Mesothelial cell of epicardium (in vitro differentiated cells): Measurements from ENCODE around the gene UBB. TPM values are rescaled to one million over a fixed set of nuclear protein-coding genes. Genes with fewer than 3 reads are reported as not detected.
A peak's percentile ranks its signal among the peaks of the same experiment; 100 is the strongest.

Source experiments
- DNase-seq, 2 experiments: peaks; one replicate each; pipeline ENCODE4 v3.0.0; 2021; ENCODE audit warnings: low spot score in 2 of 2; ENCODE audit not compliant: unreplicated experiment in 2 of 2
- H3K27ac Mint-ChIP-seq: 2 replicates; pipeline ENCODE4 v1.8.0; 2021; ENCODE audit warnings: mixed read lengths
- H3K27me3 Mint-ChIP-seq: 2 replicates; pipeline ENCODE4 v1.8.0; 2021; ENCODE audit warnings: low read depth, mixed read lengths
- H3K36me3 Mint-ChIP-seq: 2 replicates; pipeline ENCODE4 v1.8.0; 2021; ENCODE audit warnings: mixed read lengths
- H3K4me1 Mint-ChIP-seq: 2 replicates; pipeline ENCODE4 v1.8.0; 2021; ENCODE audit warnings: mixed read lengths
- H3K4me3 Mint-ChIP-seq: 2 replicates; pipeline ENCODE4 v1.8.0; 2021; ENCODE audit warnings: mild to moderate bottlenecking, moderate library complexity, mixed read lengths
- H3K9me3 Mint-ChIP-seq: 2 replicates; pipeline ENCODE4 v1.8.0; 2021; ENCODE audit warnings: mixed read lengths
- CTCF ChIP-seq: fragments of 200-600 bp; sonication (generic); IDR thresholded peaks from one replicate; pipeline ENCODE4 v1.5.0; 2021; ENCODE audit warnings: antibody characterized with exemption; ENCODE audit not compliant: unreplicated experiment
- total RNA-seq: library from RNA; stranded (reverse); gene quantifications from 3 replicates; pipeline ENCODE4 v1.2.1, GENCODE V29; 2021

The UBB gene
- total RNA-seq, result 1,270 to 1,309 TPM (median 1,304 TPM) in 3 replicates

- DNase-seq, result peak; percentile 93 to 96
- no peaks in the 10 kb centered on the region for H3K9me3 Mint-ChIP-seq
- peaks cover 36% of the 10 kb centered on the region for H3K4me1 Mint-ChIP-seq
- no peak for TF ChIP-seq CTCF
- no peaks in the 10 kb centered on the region for H3K27me3 Mint-ChIP-seq
- H3K36me3 Mint-ChIP-seq, result peaks cover 26% of the 10 kb centered on the region
- H3K27ac Mint-ChIP-seq, result peak within 1 kb of the TSS; percentile 99
- peak within 1 kb of the TSS; percentile 94 for H3K4me3 Mint-ChIP-seq
Observed at GRCh38 chr17:16380640-16381495, at the start of gene UBB. Gene UBB, plus strand, starts transcription at chr17:16381091. Its CDS starts 817 bp downstream, at chr17:16381908.

- Mint-ChIP-seq H3K36me3 (peaks cover 10% of the 10 kb centered on the region), H3K9me3 (no peaks in the 10 kb centered on the region), H3K27ac (no peak overlapping the region), H3K4me1 (no peaks in the 10 kb centered on the region), H3K4me3 (no peak overlapping the region), H3K27me3 (no peaks in the 10 kb centered on the region)
- no peak for DNase-seq
- no peak for TF ChIP-seq CTCF
Observed at GRCh38 chr17:16338391-16338790, 42.5 kb upstream of the UBB start.

- no peak for TF ChIP-seq CTCF
- H3K27ac Mint-ChIP-seq, result no peak overlapping the region
- no peaks in the 10 kb centered on the region for H3K4me1 Mint-ChIP-seq
- H3K36me3 Mint-ChIP-seq, result peaks cover 19% of the 10 kb centered on the region
- no peaks in the 10 kb centered on the region for H3K9me3 Mint-ChIP-seq
- no peaks in the 10 kb centered on the region for H3K27me3 Mint-ChIP-seq
- no peak for DNase-seq
- no peak overlapping the region for H3K4me3 Mint-ChIP-seq
Observed at GRCh38 chr17:16339402-16339801, 41.5 kb upstream of the UBB start.

GRCh38 chr17:16339959-16340358 is 40.9 kb upstream of the UBB start:
- peaks cover 20% of the 10 kb centered on the region for H3K36me3 Mint-ChIP-seq
- no peak overlapping the region for H3K27ac Mint-ChIP-seq
- H3K9me3 Mint-ChIP-seq, result no peaks in the 10 kb centered on the region
- no peaks in the 10 kb centered on the region for H3K27me3 Mint-ChIP-seq
- no peak overlapping the region for H3K4me3 Mint-ChIP-seq
- DNase-seq, result no peak
- no peak for TF ChIP-seq CTCF
- no peaks in the 10 kb centered on the region for H3K4me1 Mint-ChIP-seq

- Mint-ChIP-seq H3K36me3 (peaks cover 27% of the 10 kb centered on the region), H3K27ac (no peak overlapping the region), H3K4me3 (no peak overlapping the region), H3K27me3 (no peaks in the 10 kb centered on the region), H3K4me1 (no peaks in the 10 kb centered on the region), H3K9me3 (no peaks in the 10 kb centered on the region)
- no peak for TF ChIP-seq CTCF
- no peak for DNase-seq
Observed at GRCh38 chr17:16342979-16343378, 37.9 kb upstream of the UBB start.
